WTC11 (cell line): Measurements from ENCODE around the gene CLSTN2. TPM values are rescaled to one million over a fixed set of nuclear protein-coding genes. Genes with fewer than 3 reads are reported as not detected.

Experiments
- ATAC-seq: fragments of 200-7000 bp; cut with Tn5 transposase; 2 replicates; pipeline ENCODE4 v1.10.0; 2021; ENCODE audit warnings: mild to moderate bottlenecking, moderate library complexity
- CTCF ChIA-PET: fragments of 300-600 bp; sonication (Branson Sonifier 250); formaldehyde crosslinking; loops from one replicate; lab custom pipeline; 2021; ENCODE audit warnings: antibody characterized with exemption; lab: Charles Lee
- POLR2A ChIA-PET: fragments of 350-600 bp; sonication (Branson Sonifier 250); formaldehyde crosslinking; loops from one replicate; lab custom pipeline; 2021; ENCODE audit warnings: antibody characterized with exemption; lab: Charles Lee
- DNase-seq: peaks from one replicate; pipeline ENCODE4 v3.0.0; 2021; ENCODE audit warnings: low spot score
- H3K27ac Mint-ChIP-seq: 2 replicates; pipeline ENCODE4 v1.8.0; 2021; ENCODE audit warnings: mixed read lengths
- H3K27me3 Mint-ChIP-seq: 2 replicates; pipeline ENCODE4 v1.8.0; 2021; ENCODE audit warnings: low read depth, mild to moderate bottlenecking, moderate library complexity, mixed read lengths
- H3K36me3 Mint-ChIP-seq: 2 replicates; pipeline ENCODE4 v1.8.0; 2021; ENCODE audit warnings: mixed read lengths
- H3K4me1 Mint-ChIP-seq: 2 replicates; pipeline ENCODE4 v1.8.0; 2022; ENCODE audit warnings: mixed read lengths
- H3K4me3 Mint-ChIP-seq: 2 replicates; pipeline ENCODE4 v1.8.0; 2021; ENCODE audit warnings: mild to moderate bottlenecking, moderate library complexity, mixed read lengths
- H3K9me3 Mint-ChIP-seq: 2 replicates; pipeline ENCODE4 v1.8.0; 2021; ENCODE audit warnings: mixed read lengths
- CREB1 ChIP-seq: sonication (generic); formaldehyde crosslinking; IDR thresholded peaks from 2 replicates; pipeline ENCODE4 v1.8.0; 2023; ENCODE audit warnings: mild to moderate bottlenecking, missing genetic modification reagents
- ETV6 ChIP-seq: sonication (generic); formaldehyde crosslinking; IDR thresholded peaks from 2 replicates; pipeline ENCODE4 v1.8.1; 2022; ENCODE audit warnings: mild to moderate bottlenecking, missing genetic modification reagents
- FOXP1 ChIP-seq: sonication (generic); formaldehyde crosslinking; IDR thresholded peaks from 2 replicates; pipeline ENCODE4 v1.8.0; 2022; ENCODE audit warnings: missing genetic modification reagents, mild to moderate bottlenecking, moderate library complexity, borderline replicate concordance
- GRHL2 ChIP-seq: fragments of 250-450 bp; sonication (Bioruptor Pico); IDR thresholded peaks from 2 replicates; pipeline ENCODE4 v1.8.0; 2022; ENCODE audit warnings: mild to moderate bottlenecking, moderate library complexity; ENCODE audit not compliant: insufficient replicate concordance, severe bottlenecking
- MXD4 ChIP-seq: fragments of 250-450 bp; sonication (Bioruptor Pico); IDR thresholded peaks from 2 replicates; pipeline ENCODE4 v1.8.0; 2021; ENCODE audit warnings: mild to moderate bottlenecking, moderate library complexity, borderline replicate concordance
- MYBL2 ChIP-seq: sonication (generic); formaldehyde crosslinking; IDR thresholded peaks from 2 replicates; pipeline ENCODE4 v1.8.1; 2023; ENCODE audit warnings: mild to moderate bottlenecking, moderate library complexity, missing genetic modification reagents
- NR1H2 ChIP-seq: sonication (generic); formaldehyde crosslinking; IDR thresholded peaks from 2 replicates; pipeline ENCODE4 v1.9.0; 2021; ENCODE audit warnings: mild to moderate bottlenecking, moderate library complexity, missing genetic modification reagents
- STAT6 ChIP-seq: sonication (generic); formaldehyde crosslinking; conservative IDR thresholded peaks from 2 replicates; pipeline ENCODE4 v1.8.1; 2023; ENCODE audit warnings: mild to moderate bottlenecking, low read depth, missing genetic modification reagents, moderate library complexity
- TCF7 ChIP-seq: sonication (generic); formaldehyde crosslinking; IDR thresholded peaks from 2 replicates; pipeline ENCODE4 v1.8.0; 2022; ENCODE audit warnings: mild to moderate bottlenecking, low read depth, missing genetic modification reagents, moderate library complexity
- TP53 ChIP-seq: sonication (generic); formaldehyde crosslinking; IDR thresholded peaks from 2 replicates; pipeline ENCODE4 v1.8.1; 2023; ENCODE audit warnings: mild to moderate bottlenecking, missing genetic modification reagents
- ZBTB21 ChIP-seq: sonication (generic); formaldehyde crosslinking; IDR thresholded peaks from 2 replicates; pipeline ENCODE4 v1.8.1; 2023; ENCODE audit warnings: mild to moderate bottlenecking, missing genetic modification reagents, borderline replicate concordance
- ZNF219 ChIP-seq: sonication (generic); formaldehyde crosslinking; IDR thresholded peaks from 2 replicates; pipeline ENCODE4 v1.8.0; 2023; ENCODE audit warnings: missing genetic modification reagents, mild to moderate bottlenecking, borderline replicate concordance
- ZNF232 ChIP-seq: sonication (generic); formaldehyde crosslinking; IDR thresholded peaks from 2 replicates; pipeline ENCODE4 v1.8.0; 2022; ENCODE audit warnings: mild to moderate bottlenecking, missing genetic modification reagents
- ZNF263 ChIP-seq: sonication (generic); formaldehyde crosslinking; IDR thresholded peaks from 2 replicates; pipeline ENCODE4 v1.8.1; 2022; ENCODE audit warnings: low read depth, mild to moderate bottlenecking, moderate library complexity, missing genetic modification reagents
- ZNF512 ChIP-seq: sonication (generic); formaldehyde crosslinking; IDR thresholded peaks from 2 replicates; pipeline ENCODE4 v1.8.1; 2022; ENCODE audit warnings: missing genetic modification reagents, borderline replicate concordance
- ZNF532 ChIP-seq: fragments of 250-450 bp; sonication (Bioruptor Pico); IDR thresholded peaks from 2 replicates; pipeline ENCODE4 v1.9.0; 2021; ENCODE audit warnings: mild to moderate bottlenecking, borderline replicate concordance
- total RNA-seq: library from RNA; stranded (reverse); gene quantifications from 3 replicates; pipeline ENCODE4 v1.2.3, GENCODE V29; 2021
- TF ChIP-seq, protein P1 (sequence below): sonication (generic); formaldehyde crosslinking; IDR thresholded peaks from 2 replicates; pipeline ENCODE4 v1.8.0; 2023; ENCODE audit warnings: mild to moderate bottlenecking, missing genetic modification reagents
- TF ChIP-seq, protein P2 (sequence below): sonication (generic); formaldehyde crosslinking; IDR thresholded peaks from 2 replicates; pipeline ENCODE4 v1.8.1; 2022; ENCODE audit warnings: low read depth, mild to moderate bottlenecking, moderate library complexity, missing genetic modification reagents, borderline replicate concordance

CLSTN2 gene
- total RNA-seq, 1 experiment from 2014 or later: 0.35 TPM

DNA sequence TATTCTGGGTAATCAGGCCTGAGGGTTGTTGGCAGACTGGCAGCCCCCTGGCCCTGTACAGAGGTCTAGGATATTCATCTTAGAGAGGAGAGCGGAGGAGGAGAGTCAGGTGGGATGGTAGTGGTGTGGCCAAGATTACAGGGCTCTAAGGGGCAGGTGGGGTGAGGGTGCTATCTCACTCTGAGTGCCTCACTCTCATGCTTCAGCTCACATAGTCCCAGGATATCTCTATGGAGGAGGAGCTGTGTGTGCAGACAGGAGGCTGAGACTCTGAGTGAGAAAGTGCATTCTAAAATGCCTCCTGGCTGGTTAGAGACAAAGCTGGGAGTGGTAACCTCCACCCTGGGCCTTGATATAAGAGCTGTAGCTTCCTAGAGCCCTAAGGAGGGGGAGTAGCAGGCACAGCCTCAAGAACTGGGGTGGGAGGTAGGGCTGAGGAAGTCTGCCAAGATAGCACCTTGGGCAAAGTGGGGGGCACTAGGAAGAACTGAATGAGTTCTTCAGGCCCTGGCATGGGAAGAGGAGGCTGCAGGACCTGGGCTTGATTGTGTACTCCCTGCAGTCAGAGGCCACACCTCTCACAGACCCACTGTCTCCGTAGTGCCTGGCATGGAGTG is 39.9 kb downstream of the CLSTN2 start:
- ATAC-seq: no peak
- ChIA-PET POLR2A (no interaction called here), CTCF (no interaction called here)
- Mint-ChIP-seq H3K4me3 (no peak overlapping the region), H3K4me1 (no peaks in the 10 kb centered on the region), H3K27me3 (no peaks in the 10 kb centered on the region; the same call in 1 of the 2 replicates), H3K9me3 (no peaks in the 10 kb centered on the region), H3K27ac (no peak overlapping the region), H3K36me3 (no peaks in the 10 kb centered on the region)
- no peak for DNase-seq
- TF ChIP-seq ZNF219 (no peak), MXD4 (no peak), CREB1 (no peak), ZNF532 (CRISPR knock-in tag) (no peak), STAT6 (CRISPR knock-in tag) (no peak), TCF7 (no peak), ZNF263 (CRISPR knock-in tag) (no peak), ETV6 (CRISPR knock-in tag) (no peak), MYBL2 (CRISPR knock-in tag) (no peak), GRHL2 (CRISPR knock-in tag) (no peak)
- TF ChIP-seq, protein P1, sequence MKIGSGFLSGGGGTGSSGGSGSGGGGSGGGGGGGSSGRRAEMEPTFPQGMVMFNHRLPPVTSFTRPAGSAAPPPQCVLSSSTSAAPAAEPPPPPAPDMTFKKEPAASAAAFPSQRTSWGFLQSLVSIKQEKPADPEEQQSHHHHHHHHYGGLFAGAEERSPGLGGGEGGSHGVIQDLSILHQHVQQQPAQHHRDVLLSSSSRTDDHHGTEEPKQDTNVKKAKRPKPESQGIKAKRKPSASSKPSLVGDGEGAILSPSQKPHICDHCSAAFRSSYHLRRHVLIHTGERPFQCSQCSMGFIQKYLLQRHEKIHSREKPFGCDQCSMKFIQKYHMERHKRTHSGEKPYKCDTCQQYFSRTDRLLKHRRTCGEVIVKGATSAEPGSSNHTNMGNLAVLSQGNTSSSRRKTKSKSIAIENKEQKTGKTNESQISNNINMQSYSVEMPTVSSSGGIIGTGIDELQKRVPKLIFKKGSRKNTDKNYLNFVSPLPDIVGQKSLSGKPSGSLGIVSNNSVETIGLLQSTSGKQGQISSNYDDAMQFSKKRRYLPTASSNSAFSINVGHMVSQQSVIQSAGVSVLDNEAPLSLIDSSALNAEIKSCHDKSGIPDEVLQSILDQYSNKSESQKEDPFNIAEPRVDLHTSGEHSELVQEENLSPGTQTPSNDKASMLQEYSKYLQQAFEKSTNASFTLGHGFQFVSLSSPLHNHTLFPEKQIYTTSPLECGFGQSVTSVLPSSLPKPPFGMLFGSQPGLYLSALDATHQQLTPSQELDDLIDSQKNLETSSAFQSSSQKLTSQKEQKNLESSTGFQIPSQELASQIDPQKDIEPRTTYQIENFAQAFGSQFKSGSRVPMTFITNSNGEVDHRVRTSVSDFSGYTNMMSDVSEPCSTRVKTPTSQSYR (CRISPR knock-in tag): no peak

- H3K27ac Mint-ChIP-seq: no peak overlapping the region
- no peaks in the 10 kb centered on the region for H3K9me3 Mint-ChIP-seq
- DNase-seq: no peak
- CTCF ChIA-PET: no interaction called here
- no peaks in the 10 kb centered on the region for H3K36me3 Mint-ChIP-seq
- no peak overlapping the region for H3K4me3 Mint-ChIP-seq
- H3K4me1 Mint-ChIP-seq: no peaks in the 10 kb centered on the region
- POLR2A ChIA-PET: no interaction called here
- H3K27me3 Mint-ChIP-seq: no peaks in the 10 kb centered on the region
- no peak for ATAC-seq
- TF ChIP-seq ZBTB21 (CRISPR knock-in tag): no peak
- TF ChIP-seq, protein P2, sequence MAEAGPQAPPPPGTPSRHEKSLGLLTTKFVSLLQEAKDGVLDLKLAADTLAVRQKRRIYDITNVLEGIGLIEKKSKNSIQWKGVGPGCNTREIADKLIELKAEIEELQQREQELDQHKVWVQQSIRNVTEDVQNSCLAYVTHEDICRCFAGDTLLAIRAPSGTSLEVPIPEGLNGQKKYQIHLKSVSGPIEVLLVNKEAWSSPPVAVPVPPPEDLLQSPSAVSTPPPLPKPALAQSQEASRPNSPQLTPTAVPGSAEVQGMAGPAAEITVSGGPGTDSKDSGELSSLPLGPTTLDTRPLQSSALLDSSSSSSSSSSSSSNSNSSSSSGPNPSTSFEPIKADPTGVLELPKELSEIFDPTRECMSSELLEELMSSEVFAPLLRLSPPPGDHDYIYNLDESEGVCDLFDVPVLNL (CRISPR knock-in tag): no peak
- no peak for TF ChIP-seq NR1H2
- no peak for TF ChIP-seq ZNF232 (CRISPR knock-in tag)
- TF ChIP-seq ZNF512 (CRISPR knock-in tag): no peak
- no peak for TF ChIP-seq TP53
- no peak for TF ChIP-seq FOXP1 (CRISPR knock-in tag)
Measured at GRCh38 chr3:139975594-139976365, 40.8 kb downstream of the CLSTN2 start.
